ENCODE results near the gene SLC2A4RG. TPM values are rescaled to one million over a fixed set of nuclear protein-coding genes. Genes with fewer than 3 reads are reported as not detected.

The SLC2A4RG gene
- total and polyA plus RNA-seq, 2 of the 13 experiments (the other 11 are each of a cell fraction or from before 2014, with no cell fraction given), result 91.4 to 95.9 TPM

DNA sequence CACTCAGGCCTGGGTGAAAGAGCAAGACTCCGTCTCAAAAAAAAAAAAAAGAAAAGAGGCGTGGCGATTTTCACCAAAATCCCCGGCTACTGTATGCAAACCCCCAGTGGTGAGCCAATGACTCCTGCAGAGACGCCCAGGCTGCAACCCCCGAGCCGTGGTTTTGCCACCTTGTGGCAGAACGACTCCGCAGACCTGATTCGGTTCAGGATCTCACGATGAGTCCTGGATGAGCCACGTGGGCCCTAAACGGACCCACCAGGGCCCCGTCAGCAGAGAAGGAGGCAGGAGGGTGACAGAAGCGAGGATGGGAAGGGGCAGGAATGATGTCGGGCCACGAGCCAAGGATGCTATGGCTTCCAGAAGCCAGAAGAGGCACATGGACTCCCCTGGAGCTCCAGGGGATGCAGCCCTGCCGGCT lies 42.5 kb downstream of the SLC2A4RG start (continued):
- TF ChIP-seq, protein P1, sequence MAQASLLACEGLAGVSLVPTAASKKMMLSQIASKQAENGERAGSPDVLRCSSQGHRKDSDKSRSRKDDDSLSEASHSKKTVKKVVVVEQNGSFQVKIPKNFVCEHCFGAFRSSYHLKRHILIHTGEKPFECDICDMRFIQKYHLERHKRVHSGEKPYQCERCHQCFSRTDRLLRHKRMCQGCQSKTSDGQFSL (CRISPR knock-in tag; IDR thresholded peaks at IDR 0.05), result no peak
- TF ChIP-seq ZBTB21 (CRISPR knock-in tag; IDR thresholded peaks at IDR 0.05) (no peak), PAX8 (CRISPR knock-in tag; IDR thresholded peaks at IDR 0.05; ENCODE audit: borderline replicate concordance) (no peak), ZNF570 (CRISPR knock-in tag; IDR thresholded peaks at IDR 0.05; ENCODE audit: borderline replicate concordance) (no peak), MXD4 (CRISPR knock-in tag; IDR thresholded peaks at IDR 0.05) (0 out of 2 replicates have a peak, but pooled peaks have one; percentile 25), ZNF414 (CRISPR knock-in tag; IDR thresholded peaks at IDR 0.05) (no peak), MXD1 (CRISPR knock-in tag; IDR thresholded peaks at IDR 0.05) (0 out of 2 replicates have a peak, but pooled peaks have one; percentile 41), ARNTL (CRISPR knock-in tag; IDR thresholded peaks at IDR 0.05) (no peak), SIX1 (CRISPR knock-in tag; IDR thresholded peaks at IDR 0.05; ENCODE audit: borderline replicate concordance) (no peak), UBTF (CRISPR knock-in tag; IDR thresholded peaks at IDR 0.05) (no peak), ATF7-NPFF (CRISPR knock-in tag; IDR thresholded peaks at IDR 0.05; ENCODE audit: low read depth) (no peak), THRA (CRISPR knock-in tag; IDR thresholded peaks at IDR 0.05; ENCODE audit: borderline replicate concordance) (0 out of 2 replicates have a peak, but pooled peaks have one; percentile 24), ZNF510 (CRISPR knock-in tag; IDR thresholded peaks at IDR 0.05; ENCODE audit: low read depth) (no peak), ZNF549 (CRISPR knock-in tag; IDR thresholded peaks at IDR 0.05) (no peak), ZFP62 (CRISPR knock-in tag; IDR thresholded peaks at IDR 0.05) (no peak), TBX3 (IDR thresholded peaks at IDR 0.05; ENCODE audit: borderline replicate concordance) (no peak), MYNN (CRISPR knock-in tag; IDR thresholded peaks at IDR 0.05; ENCODE audit: low read depth) (no peak), ZUFSP (CRISPR knock-in tag; IDR thresholded peaks at IDR 0.05; ENCODE audit: borderline replicate concordance) (no peak)
- TF ChIP-seq, protein P2, sequence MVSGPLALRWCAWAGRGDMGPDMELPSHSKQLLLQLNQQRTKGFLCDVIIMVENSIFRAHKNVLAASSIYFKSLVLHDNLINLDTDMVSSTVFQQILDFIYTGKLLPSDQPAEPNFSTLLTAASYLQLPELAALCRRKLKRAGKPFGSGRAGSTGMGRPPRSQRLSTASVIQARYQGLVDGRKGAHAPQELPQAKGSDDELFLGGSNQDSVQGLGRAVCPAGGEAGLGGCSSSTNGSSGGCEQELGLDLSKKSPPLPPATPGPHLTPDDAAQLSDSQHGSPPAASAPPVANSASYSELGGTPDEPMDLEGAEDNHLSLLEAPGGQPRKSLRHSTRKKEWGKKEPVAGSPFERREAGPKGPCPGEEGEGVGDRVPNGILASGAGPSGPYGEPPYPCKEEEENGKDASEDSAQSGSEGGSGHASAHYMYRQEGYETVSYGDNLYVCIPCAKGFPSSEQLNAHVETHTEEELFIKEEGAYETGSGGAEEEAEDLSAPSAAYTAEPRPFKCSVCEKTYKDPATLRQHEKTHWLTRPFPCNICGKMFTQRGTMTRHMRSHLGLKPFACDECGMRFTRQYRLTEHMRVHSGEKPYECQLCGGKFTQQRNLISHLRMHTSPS (CRISPR knock-in tag; IDR thresholded peaks at IDR 0.05; ENCODE audit: low read depth), result no peak
- TF ChIP-seq, protein P3, sequence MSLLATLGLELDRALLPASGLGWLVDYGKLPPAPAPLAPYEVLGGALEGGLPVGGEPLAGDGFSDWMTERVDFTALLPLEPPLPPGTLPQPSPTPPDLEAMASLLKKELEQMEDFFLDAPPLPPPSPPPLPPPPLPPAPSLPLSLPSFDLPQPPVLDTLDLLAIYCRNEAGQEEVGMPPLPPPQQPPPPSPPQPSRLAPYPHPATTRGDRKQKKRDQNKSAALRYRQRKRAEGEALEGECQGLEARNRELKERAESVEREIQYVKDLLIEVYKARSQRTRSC (CRISPR knock-in tag; IDR thresholded peaks at IDR 0.05; ENCODE audit: low read depth), result 0 out of 2 replicates have a peak, but pooled peaks have one; percentile 56

Measured in HepG2 (cell line).